Activated CD4-positive, alpha-beta T cell treated with anti-CD3 and anti-CD28 coated beads for 36 hours (primary cell): ENCODE measurements around the gene LHPP. TPM values are rescaled to one million over a fixed set of nuclear protein-coding genes. Genes with fewer than 3 reads are reported as not detected.
A peak's percentile ranks its signal among the peaks of the same experiment; 100 is the strongest.
"Not testable (repeated sequence)": the region's sequence is repeated elsewhere in the genome, so short reads cannot be mapped to it uniquely, and the experiment has no call there.

Source experiments
- ATAC-seq: fragments of 200-7000 bp; cut with Tn5 transposase; one replicate; pipeline ENCODE4 v1.10.0; 2021; ENCODE audit warnings: mild to moderate bottlenecking, moderate library complexity
- CTCF ChIA-PET: fragments of 350-600 bp; sonication (Branson Sonifier 250); formaldehyde crosslinking; loops from one replicate; lab custom pipeline; 2021; ENCODE audit warnings: antibody characterized with exemption; lab: Charles Lee
- POLR2A ChIA-PET: fragments of 350-600 bp; sonication (Branson Sonifier 250); formaldehyde crosslinking; loops from one replicate; lab custom pipeline; 2021; ENCODE audit warnings: antibody characterized with exemption, inconsistent platforms; lab: Charles Lee
- DNase-seq: peaks from one replicate; pipeline ENCODE4 v3.0.0-alpha.2; 2020
- H3K27ac Mint-ChIP-seq: one replicate; pipeline ENCODE4 v1.8.0; 2021; ENCODE audit warnings: mixed read lengths
- H3K27me3 Mint-ChIP-seq: one replicate; pipeline ENCODE4 v1.8.0; 2021; ENCODE audit warnings: mixed read lengths
- H3K36me3 Mint-ChIP-seq: one replicate; pipeline ENCODE4 v1.8.0; 2021; ENCODE audit warnings: low read depth, mixed read lengths
- H3K4me1 Mint-ChIP-seq: one replicate; pipeline ENCODE4 v1.8.0; 2021; ENCODE audit warnings: mixed read lengths
- H3K4me3 Mint-ChIP-seq: one replicate; pipeline ENCODE4 v1.8.0; 2021; ENCODE audit warnings: mild to moderate bottlenecking, moderate library complexity, mixed read lengths
- H3K9me3 Mint-ChIP-seq: one replicate; pipeline ENCODE4 v1.8.0; 2021; ENCODE audit warnings: low read depth, mixed read lengths
- intact Hi-C, 2 experiments: fragments of 100-400 bp; cut with DNase I in 1 of 2; cut with micrococcal nuclease in 1 of 2; formaldehyde crosslinking; loops; one replicate each; pipeline versions ENCODE4 v1.14.2 to v1.15.1; 2022 to 2024; cut with DNase I, micrococcal nuclease
- total RNA-seq, 2 experiments: library from RNA; stranded (reverse); gene quantifications; one replicate each; pipeline ENCODE4 v1.2.3, GENCODE V29; 2021

Gene LHPP
- total RNA-seq, 2 experiments from 2014 or later: 11.5 to 14.0 TPM

GRCh38 chr10:124609698-124610097, 148.1 kb downstream of the LHPP start:
- Mint-ChIP-seq H3K4me1 (peaks cover 30% of the 10 kb centered on the region), H3K27me3 (no peaks in the 10 kb centered on the region), H3K9me3 (no peaks in the 10 kb centered on the region), H3K36me3 (no peaks in the 10 kb centered on the region), H3K4me3 (no peak overlapping the region), H3K27ac (no peak overlapping the region)
- ATAC-seq: no peak
- POLR2A ChIA-PET: no interaction called here
- intact Hi-C loops: loop anchor here in 1 of 2 experiments (5.0 kb wide), 1 partner anchor 133 kb away; the partner anchor contains the start of gene FAM53B
- no peak for DNase-seq
- CTCF ChIA-PET: no interaction called here

- H3K27ac Mint-ChIP-seq, H3K4me3 Mint-ChIP-seq, DNase-seq, H3K9me3 Mint-ChIP-seq, ATAC-seq, H3K36me3 Mint-ChIP-seq, CTCF ChIA-PET, H3K27me3 Mint-ChIP-seq, POLR2A ChIA-PET: not testable (repeated sequence)
- intact Hi-C loops: loop anchor here in 1 of 2 experiments (5.0 kb wide), 1 partner anchor 132 kb away; the partner anchor contains the start of gene FAM53B
- H3K4me1 Mint-ChIP-seq: peaks cover 34% of the 10 kb centered on the region
Observed at GRCh38 chr10:124610186-124610585, 148.6 kb downstream of the LHPP start.

GRCh38 chr10:124610851-124611250, 149.2 kb downstream of the LHPP start:
- intact Hi-C loops: loop anchor here in 1 of 2 experiments (5.0 kb wide), 1 partner anchor 131 kb away; the partner anchor contains the start of gene FAM53B
- H3K4me1 Mint-ChIP-seq: peaks cover 35% of the 10 kb centered on the region
- DNase-seq, H3K4me3 Mint-ChIP-seq, H3K9me3 Mint-ChIP-seq, H3K27ac Mint-ChIP-seq, H3K27me3 Mint-ChIP-seq, H3K36me3 Mint-ChIP-seq, ATAC-seq, POLR2A ChIA-PET: not testable (repeated sequence)
- CTCF ChIA-PET: interaction anchor here (1.4 kb wide), 1 partner anchor 37 kb away, joined by 4 read pairs; no protein-coding TSS in a partner anchor

- H3K27ac Mint-ChIP-seq: no peak overlapping the region
- ATAC-seq: peak; percentile 46
- peaks cover 35% of the 10 kb centered on the region for H3K4me1 Mint-ChIP-seq
- POLR2A ChIA-PET: no interaction called here
- CTCF ChIA-PET: interaction anchor here (1.4 kb wide), 1 partner anchor 36 kb away, joined by 4 read pairs; no protein-coding TSS in a partner anchor
- H3K27me3 Mint-ChIP-seq: no peaks in the 10 kb centered on the region
- no peaks in the 10 kb centered on the region for H3K9me3 Mint-ChIP-seq
- H3K36me3 Mint-ChIP-seq: no peaks in the 10 kb centered on the region
- DNase-seq: peak; percentile 57
- intact Hi-C loops: loop anchor here in 1 of 2 experiments (5.0 kb wide), 1 partner anchor 131 kb away; the partner anchor contains the start of gene FAM53B
- H3K4me3 Mint-ChIP-seq: no peak overlapping the region
Observed at GRCh38 chr10:124611738-124612137, 150.1 kb downstream of the LHPP start.

GRCh38 chr10:124612611-124613498, 151.2 kb downstream of the LHPP start:
- Mint-ChIP-seq H3K27me3 (no peaks in the 10 kb centered on the region), H3K36me3 (no peaks in the 10 kb centered on the region), H3K9me3 (no peaks in the 10 kb centered on the region), H3K4me3 (no peak overlapping the region), H3K4me1 (peaks cover 36% of the 10 kb centered on the region), H3K27ac (no peak overlapping the region)
- POLR2A ChIA-PET: no interaction called here
- intact Hi-C loops: loop anchor here in 1 of 2 experiments (5.0 kb wide), 1 partner anchor 129 kb away; the partner anchor contains the start of gene FAM53B
- ATAC-seq (peak; percentile 30), DNase-seq (peak; percentile 43)
- CTCF ChIA-PET: interaction anchor here (0.5 to 1.7 kb wide), 5 partner anchors 30 to 129 kb away, joined by 3 to 6 read pairs (median 3); no protein-coding TSS in a partner anchor

GRCh38 chr10:124614003-124614659, 152.5 kb downstream of the LHPP start:
- Mint-ChIP-seq H3K9me3 (no peaks in the 10 kb centered on the region), H3K27ac (no peak overlapping the region), H3K27me3 (no peaks in the 10 kb centered on the region), H3K4me1 (peaks cover 41% of the 10 kb centered on the region), H3K4me3 (no peak overlapping the region), H3K36me3 (no peaks in the 10 kb centered on the region)
- ATAC-seq (peak; percentile 52), DNase-seq (peak; percentile 74)
- ChIA-PET CTCF (interaction anchor here (0.5 to 1.7 kb wide), 9 partner anchors 10 to 131 kb away, joined by 3 to 6 read pairs (median 3); no protein-coding TSS in a partner anchor), POLR2A (interaction anchor here (1.0 kb wide), 1 partner anchor 104 kb away, joined by 4 read pairs; no protein-coding TSS in a partner anchor)
- intact Hi-C loops: loop anchor here (1.0 to 5.0 kb wide), 3 partner anchors 74 to 130 kb away; partner anchors contain the start of gene FAM53B (in 2 of the 2)

- DNase-seq (no peak), ATAC-seq (no peak)
- H3K4me3 Mint-ChIP-seq: no peak overlapping the region
- ChIA-PET CTCF (no interaction called here), POLR2A (no interaction called here)
- no peak overlapping the region for H3K27ac Mint-ChIP-seq
- H3K36me3 Mint-ChIP-seq: no peaks in the 10 kb centered on the region
- no peaks in the 10 kb centered on the region for H3K27me3 Mint-ChIP-seq
- H3K4me1 Mint-ChIP-seq: peaks cover 46% of the 10 kb centered on the region
- no peaks in the 10 kb centered on the region for H3K9me3 Mint-ChIP-seq
- intact Hi-C loops: no loop called here
Observed at GRCh38 chr10:124615259-124615658, 153.6 kb downstream of the LHPP start.

GRCh38 chr10:124616040-124616835, 154.6 kb downstream of the LHPP start:
- H3K27ac Mint-ChIP-seq: no peak overlapping the region
- H3K4me3 Mint-ChIP-seq: no peak overlapping the region
- ChIA-PET POLR2A (no interaction called here), CTCF (interaction anchor here (0.5 kb wide), 1 partner anchor 1146 kb away, joined by 3 read pairs; no protein-coding TSS in a partner anchor)
- ATAC-seq (no peak), DNase-seq (no peak)
- no peaks in the 10 kb centered on the region for H3K27me3 Mint-ChIP-seq
- H3K4me1 Mint-ChIP-seq: peaks cover 43% of the 10 kb centered on the region
- intact Hi-C loops: no loop called here
- H3K36me3 Mint-ChIP-seq: no peaks in the 10 kb centered on the region
- H3K9me3 Mint-ChIP-seq: no peaks in the 10 kb centered on the region

GRCh38 chr10:124616836-124617130, 155.2 kb downstream of the LHPP start:
- ChIA-PET CTCF (interaction anchor here (0.5 kb wide), 1 partner anchor 1146 kb away, joined by 3 read pairs; no protein-coding TSS in a partner anchor), POLR2A (no interaction called here)
- intact Hi-C loops: no loop called here
- H3K4me3 Mint-ChIP-seq: no peak overlapping the region
- no peak overlapping the region for H3K27ac Mint-ChIP-seq
- no peak for ATAC-seq
- H3K4me1 Mint-ChIP-seq: peaks cover 39% of the 10 kb centered on the region
- H3K27me3 Mint-ChIP-seq: no peaks in the 10 kb centered on the region
- DNase-seq: no peak
- no peaks in the 10 kb centered on the region for H3K9me3 Mint-ChIP-seq
- no peaks in the 10 kb centered on the region for H3K36me3 Mint-ChIP-seq

GRCh38 chr10:124618470-124619073, 156.9 kb downstream of the LHPP start:
- H3K27me3 Mint-ChIP-seq: no peaks in the 10 kb centered on the region
- peaks cover 27% of the 10 kb centered on the region for H3K4me1 Mint-ChIP-seq
- H3K36me3 Mint-ChIP-seq: peaks cover 2% of the 10 kb centered on the region
- H3K27ac Mint-ChIP-seq: no peak overlapping the region
- CTCF ChIA-PET: interaction anchor here (1.0 to 1.3 kb wide), 3 partner anchors 9 to 127 kb away, joined by 3 to 4 read pairs (median 3); no protein-coding TSS in a partner anchor
- intact Hi-C loops: no loop called here
- H3K4me3 Mint-ChIP-seq: no peak overlapping the region
- H3K9me3 Mint-ChIP-seq: no peaks in the 10 kb centered on the region
- DNase-seq: no peak
- POLR2A ChIA-PET: interaction anchor here (0.6 kb wide), 1 partner anchor 270 kb away, joined by 8 read pairs; no protein-coding TSS in a partner anchor
- no peak for ATAC-seq
